PC-9 (cell line): ENCODE measurements around the gene CAPN11. TPM values are rescaled to one million over a fixed set of nuclear protein-coding genes. Genes with fewer than 3 reads are reported as not detected.
"Not testable (repeated sequence)": the region's sequence is repeated elsewhere in the genome, so short reads cannot be mapped to it uniquely, and the experiment has no call there.

ENCODE experiments used
- BruUV-seq: library from RNA; stranded (reverse); fragments of 400-500 nt; replicated peaks from 2 replicates; lab custom pipeline; 2021; lab: Mats Ljungman, UMichigan
- CTCF ChIA-PET: fragments of 300-600 bp; sonication (Branson Sonifier 250); formaldehyde crosslinking; loops from one replicate; lab custom pipeline; 2022; ENCODE audit warnings: antibody characterized with exemption; lab: Charles Lee
- POLR2A ChIA-PET: fragments of 300-600 bp; sonication (Branson Sonifier 250); formaldehyde crosslinking; loops from one replicate; lab custom pipeline; 2022; ENCODE audit warnings: antibody characterized with exemption; ENCODE audit not compliant: unreplicated experiment; lab: Charles Lee
- DNase-seq, 2 experiments: peaks; one replicate each; pipeline versions ENCODE4 v3.0.0 to v3.0.0-alpha.2; 2015 to 2022; ENCODE audit warnings: mixed read lengths in 1 of 2
- H2AFZ ChIP-seq: fragments of 200-600 bp; sonication (generic); 2 replicates; pipeline ENCODE4 v1.8.1; 2017; ENCODE audit warnings: antibody characterized with exemption
- H3F3A ChIP-seq: fragments of 200-600 bp; sonication (generic); 2 replicates; pipeline ENCODE4 v1.8.1; 2017; ENCODE audit warnings: antibody characterized with exemption, mild to moderate bottlenecking, low read depth; ENCODE audit not compliant: insufficient read depth
- H3K27ac ChIP-seq: fragments of 200-600 bp; sonication (generic); 2 replicates; pipeline ENCODE4 v1.6.1; 2016; ENCODE audit warnings: mixed run types
- H3K27me3 ChIP-seq: fragments of 200-600 bp; sonication (generic); 2 replicates; pipeline ENCODE4 v1.6.1; 2016; ENCODE audit warnings: low read depth, mixed run types; ENCODE audit not compliant: insufficient read depth
- H3K36me3 ChIP-seq: fragments of 200-600 bp; sonication (generic); 2 replicates; pipeline ENCODE4 v1.6.1; 2016; ENCODE audit warnings: low read depth, mixed run types
- H3K4me1 ChIP-seq: fragments of 200-600 bp; sonication (generic); replicated peaks from 2 replicates; pipeline ENCODE4 v1.6.1; 2016; ENCODE audit warnings: mixed run types; ENCODE audit not compliant: insufficient read depth
- H3K4me2 ChIP-seq: fragments of 200-600 bp; sonication (generic); 2 replicates; pipeline ENCODE4 v1.6.1; 2017; ENCODE audit warnings: mixed run types
- H3K4me3 ChIP-seq: fragments of 200-600 bp; sonication (generic); 2 replicates; pipeline ENCODE4 v1.6.1; 2016; ENCODE audit warnings: mixed run types
- H3K79me2 ChIP-seq: fragments of 200-600 bp; sonication (generic); 2 replicates; pipeline ENCODE4 v1.6.1; 2017; ENCODE audit warnings: low read depth, mixed run types
- H3K9me2 ChIP-seq: fragments of 200-600 bp; sonication (generic); 2 replicates; pipeline ENCODE4 v1.8.1; 2017; ENCODE audit warnings: mild to moderate bottlenecking; ENCODE audit not compliant: insufficient read depth
- H3K9me3 ChIP-seq: fragments of 200-600 bp; sonication (generic); 2 replicates; pipeline ENCODE4 v1.8.1; 2016; ENCODE audit warnings: low read depth; ENCODE audit not compliant: insufficient read depth
- H4K20me1 ChIP-seq: fragments of 200-600 bp; sonication (generic); 2 replicates; pipeline ENCODE4 v1.8.1; 2017; ENCODE audit not compliant: insufficient read depth
- CTCF ChIP-seq: fragments of 200-600 bp; sonication (generic); conservative IDR thresholded peaks from 2 replicates; pipeline ENCODE4 v1.6.1; 2017; ENCODE audit warnings: mixed run types, antibody characterized with exemption, mild to moderate bottlenecking, moderate library complexity
- EZH2 ChIP-seq: fragments of 200-600 bp; sonication (generic); IDR thresholded peaks from 2 replicates; pipeline ENCODE4 v1.8.0; 2017; ENCODE audit warnings: antibody characterized with exemption, low read depth
- intact Hi-C: fragments of 100-400 bp; cut with micrococcal nuclease; formaldehyde crosslinking; loops from one replicate; pipeline ENCODE4 v1.10.0; 2022; ENCODE audit not compliant: unreplicated experiment
- total RNA-seq: library from RNA; stranded (reverse); gene quantifications from 2 replicates; pipeline ENCODE4 v1.2.3, GENCODE V29; 2021

Gene CAPN11
- total RNA-seq, 1 experiment from 2014 or later, result not detected

GRCh38 chr6:44142835-44143234, 15.8 kb upstream of the CAPN11 start:
- TF ChIP-seq EZH2 (no peak), CTCF (no peak)
- intact Hi-C loops, result no loop called here
- no peaks in the 10 kb centered on the region for H3K9me2 ChIP-seq
- H3K27me3 ChIP-seq, result no peaks in the 10 kb centered on the region
- H4K20me1 ChIP-seq, result no peaks in the 10 kb centered on the region
- no TSS peak for BruUV-seq
- H3K79me2 ChIP-seq, result no peaks in the 10 kb centered on the region
- DNase-seq, result no peak
- ChIA-PET CTCF (no interaction called here), POLR2A (no interaction called here)
- no peak overlapping the region for H3K4me2 ChIP-seq
- no peak overlapping the region for H2AFZ ChIP-seq
- H3K9me3 ChIP-seq, result no peaks in the 10 kb centered on the region
- H3K4me1 ChIP-seq, result no peaks in the 10 kb centered on the region
- H3F3A ChIP-seq, result no peaks in the 10 kb centered on the region
- H3K27ac ChIP-seq, result no peak overlapping the region
- H3K4me3 ChIP-seq, result no peak overlapping the region
- H3K36me3 ChIP-seq, result no peaks in the 10 kb centered on the region

GRCh38 chr6:44143731-44144130, 14.9 kb upstream of the CAPN11 start:
- Histone ChIP-seq H4K20me1 (no peaks in the 10 kb centered on the region), H3K27ac (no peak overlapping the region), H3K9me2 (no peaks in the 10 kb centered on the region), H3K4me2 (no peak overlapping the region), H3K9me3 (no peaks in the 10 kb centered on the region), H3K4me1 (no peaks in the 10 kb centered on the region), H2AFZ (no peak overlapping the region), H3F3A (no peaks in the 10 kb centered on the region), H3K36me3 (no peaks in the 10 kb centered on the region), H3K27me3 (no peaks in the 10 kb centered on the region), H3K4me3 (no peak overlapping the region), H3K79me2 (no peaks in the 10 kb centered on the region)
- TF ChIP-seq CTCF (no peak), EZH2 (no peak)
- intact Hi-C loops, result no loop called here
- ChIA-PET CTCF (interaction anchor here (0.7 kb wide), 1 partner anchor 152 kb away, joined by 3 read pairs; no protein-coding TSS in a partner anchor), POLR2A (interaction anchor here (0.6 kb wide), 1 partner anchor 232 kb away, joined by 5 read pairs; no protein-coding TSS in a partner anchor)
- no peak for DNase-seq
- no TSS peak for BruUV-seq

- BruUV-seq, H3K9me2 ChIP-seq: not testable (repeated sequence)
These were observed 14.1 kb upstream of the CAPN11 start for GRCh38 chr6:44144536-44144935.

GRCh38 chr6:44145839-44146238, 12.8 kb upstream of the CAPN11 start:
- ChIA-PET CTCF (interaction anchor here (0.6 kb wide), 1 partner anchor 324 kb away, joined by 3 read pairs; no protein-coding TSS in a partner anchor), POLR2A (no interaction called here)
- Histone ChIP-seq H3K9me2 (no peaks in the 10 kb centered on the region), H3K9me3 (no peaks in the 10 kb centered on the region), H3K79me2 (no peaks in the 10 kb centered on the region), H3K4me3 (no peak overlapping the region), H3K4me1 (no peaks in the 10 kb centered on the region), H4K20me1 (no peaks in the 10 kb centered on the region), H3F3A (no peaks in the 10 kb centered on the region), H3K36me3 (no peaks in the 10 kb centered on the region), H3K27me3 (no peaks in the 10 kb centered on the region), H3K27ac (no peak overlapping the region), H3K4me2 (no peak overlapping the region), H2AFZ (no peak overlapping the region)
- TF ChIP-seq EZH2 (no peak), CTCF (no peak)
- BruUV-seq, result no TSS peak
- intact Hi-C loops, result no loop called here
- DNase-seq, result no peak

More at GRCh38 chr6:44144536-44144935, 14.1 kb upstream of the CAPN11 start:
- H4K20me1 ChIP-seq, H3K4me2 ChIP-seq, DNase-seq, H3K36me3 ChIP-seq, intact Hi-C loops, H3K27ac ChIP-seq, H3K4me1 ChIP-seq, H3F3A ChIP-seq, H3K9me3 ChIP-seq, H3K27me3 ChIP-seq, H2AFZ ChIP-seq, H3K79me2 ChIP-seq, POLR2A ChIA-PET, H3K4me3 ChIP-seq: not testable (repeated sequence)
- CTCF ChIA-PET, result interaction anchor here (0.7 kb wide), 1 partner anchor 14 kb away, joined by 3 read pairs; no protein-coding TSS in a partner anchor
